Transverse colon (tissue), 4 donors: Measurements from ENCODE around the gene CMTM6.

Source experiments
- EP300 ChIP-seq: sonication (generic); formaldehyde crosslinking; IDR thresholded peaks from one replicate; pipeline ENCODE4 v1.6.1; 2017; ENCODE audit warnings: antibody characterized with exemption, low read depth
- POLR2A ChIP-seq: fragments of 450-650 bp; IDR thresholded peaks from one replicate; pipeline ENCODE4 v1.6.1; 2016; ENCODE audit warnings: antibody characterized with exemption, mild to moderate bottlenecking, moderate library complexity
- POLR2AphosphoS5 ChIP-seq, 3 donors: sonication (generic); formaldehyde crosslinking; IDR thresholded peaks; one replicate each; pipeline ENCODE4 v1.6.1; 2016; ENCODE audit warnings: antibody characterized with exemption in 3 of 3
- TF ChIP-seq, protein P1 (sequence below), 5 experiments: fragments of 200-600 bp in 3 of 5; fragments of 450-650 bp in 2 of 5; sonication (generic) in 3 of 5; IDR thresholded peaks; 1 replicate in 2 of 5; 2 replicates in 3 of 5; pipeline ENCODE4 v1.5.1; 2016 to 2017; ENCODE audit warnings: antibody characterized with exemption in 5 of 5, inconsistent platforms in 3 of 5, mild to moderate bottlenecking in 2 of 5, moderate library complexity in 1 of 5

- TF ChIP-seq, protein P1, sequence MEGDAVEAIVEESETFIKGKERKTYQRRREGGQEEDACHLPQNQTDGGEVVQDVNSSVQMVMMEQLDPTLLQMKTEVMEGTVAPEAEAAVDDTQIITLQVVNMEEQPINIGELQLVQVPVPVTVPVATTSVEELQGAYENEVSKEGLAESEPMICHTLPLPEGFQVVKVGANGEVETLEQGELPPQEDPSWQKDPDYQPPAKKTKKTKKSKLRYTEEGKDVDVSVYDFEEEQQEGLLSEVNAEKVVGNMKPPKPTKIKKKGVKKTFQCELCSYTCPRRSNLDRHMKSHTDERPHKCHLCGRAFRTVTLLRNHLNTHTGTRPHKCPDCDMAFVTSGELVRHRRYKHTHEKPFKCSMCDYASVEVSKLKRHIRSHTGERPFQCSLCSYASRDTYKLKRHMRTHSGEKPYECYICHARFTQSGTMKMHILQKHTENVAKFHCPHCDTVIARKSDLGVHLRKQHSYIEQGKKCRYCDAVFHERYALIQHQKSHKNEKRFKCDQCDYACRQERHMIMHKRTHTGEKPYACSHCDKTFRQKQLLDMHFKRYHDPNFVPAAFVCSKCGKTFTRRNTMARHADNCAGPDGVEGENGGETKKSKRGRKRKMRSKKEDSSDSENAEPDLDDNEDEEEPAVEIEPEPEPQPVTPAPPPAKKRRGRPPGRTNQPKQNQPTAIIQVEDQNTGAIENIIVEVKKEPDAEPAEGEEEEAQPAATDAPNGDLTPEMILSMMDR (IDR thresholded peaks at IDR 0.05), result no peak
- TF ChIP-seq POLR2A (no peak), POLR2AphosphoS5 (IDR thresholded peaks at IDR 0.05) (no peak), EP300 (no peak)
These were observed 28.5 kb upstream of the CMTM6 start for GRCh38 chr3:32531010-32531647.
